ENCODE results near the gene SLC6A3. TPM values are rescaled to one million over a fixed set of nuclear protein-coding genes. Genes with fewer than 3 reads are reported as not detected.

SLC6A3 gene
- total and polyA plus RNA-seq, 2 donors (not counting 1 experiment from before 2014, with no cell fraction given), result not detected

DNA sequence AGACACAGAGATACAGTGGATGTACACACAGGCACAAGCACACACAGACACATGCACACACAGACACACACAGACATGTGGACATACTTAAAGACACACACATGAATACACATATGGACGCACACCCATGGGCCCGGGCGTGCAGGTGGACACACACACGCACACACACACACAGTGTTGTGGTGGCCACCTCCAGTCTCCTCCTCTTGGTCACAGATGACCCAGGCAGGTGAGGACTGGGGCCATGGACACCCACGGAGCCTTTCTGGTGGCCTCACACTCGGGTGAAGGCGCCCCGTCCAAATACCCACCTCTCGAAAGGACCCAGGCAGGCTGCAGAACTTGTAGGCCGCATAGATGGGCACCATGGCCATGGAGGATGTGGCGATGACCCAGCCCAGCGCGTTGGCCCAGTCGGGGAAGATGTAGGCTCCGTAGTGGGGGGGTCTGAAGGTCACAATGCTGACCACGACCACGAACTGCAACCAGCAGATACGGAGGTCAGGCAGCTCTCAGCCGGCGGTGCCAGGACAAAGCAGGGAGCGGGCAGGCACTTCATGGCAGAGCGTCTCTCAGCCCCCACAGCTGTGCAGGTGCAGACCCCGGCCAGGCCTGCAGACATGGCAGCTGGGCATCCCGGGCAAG lies 42.5 kb downstream of the SLC6A3 start:
- Histone ChIP-seq H3K27me3 (ENCODE audit: control insufficient read depth, insufficient read depth, low read length) (no peaks in the 10 kb centered on the region), H3K4me3 (replicated peaks in 1 of 4; ENCODE audit: control extremely low read depth in 1 of 4, insufficient read depth in 1 of 4, low read depth in 3 of 4, low read length in 4 of 4) (no peak overlapping the region), H3K4me1 (ENCODE audit: control insufficient read depth, extremely low read depth, insufficient read depth, low read length) (no peaks in the 10 kb centered on the region), H3K36me3 (ENCODE audit: control insufficient read depth, insufficient read depth, low read length) (no peaks in the 10 kb centered on the region), H3K27ac (ENCODE audit: insufficient read depth, low read length) (no peak overlapping the region), H3K9ac (ENCODE audit: insufficient read depth, low read length) (no peak overlapping the region), H3K9me3 (ENCODE audit: control insufficient read depth, insufficient read depth, low read depth, low read length) (no peaks in the 10 kb centered on the region), H4K20me1 (ENCODE audit: control insufficient read depth, extremely low read depth, insufficient read depth, low read length) (no peaks in the 10 kb centered on the region), H2AFZ (ENCODE audit: low read length) (no peak overlapping the region), H3K79me2 (ENCODE audit: control insufficient read depth, insufficient read depth, low read length) (no peaks in the 10 kb centered on the region), H3K4me2 (ENCODE audit: extremely low read depth, insufficient read depth, low read length) (no peak overlapping the region)
- no peak for DNase-seq (ENCODE audit: low read depth in 2 of 2)
- no peak for TF ChIP-seq EZH2 (IDR thresholded peaks at IDR 0.05; ENCODE audit: low read length, missing control alignments)
- TF ChIP-seq, protein P1, sequence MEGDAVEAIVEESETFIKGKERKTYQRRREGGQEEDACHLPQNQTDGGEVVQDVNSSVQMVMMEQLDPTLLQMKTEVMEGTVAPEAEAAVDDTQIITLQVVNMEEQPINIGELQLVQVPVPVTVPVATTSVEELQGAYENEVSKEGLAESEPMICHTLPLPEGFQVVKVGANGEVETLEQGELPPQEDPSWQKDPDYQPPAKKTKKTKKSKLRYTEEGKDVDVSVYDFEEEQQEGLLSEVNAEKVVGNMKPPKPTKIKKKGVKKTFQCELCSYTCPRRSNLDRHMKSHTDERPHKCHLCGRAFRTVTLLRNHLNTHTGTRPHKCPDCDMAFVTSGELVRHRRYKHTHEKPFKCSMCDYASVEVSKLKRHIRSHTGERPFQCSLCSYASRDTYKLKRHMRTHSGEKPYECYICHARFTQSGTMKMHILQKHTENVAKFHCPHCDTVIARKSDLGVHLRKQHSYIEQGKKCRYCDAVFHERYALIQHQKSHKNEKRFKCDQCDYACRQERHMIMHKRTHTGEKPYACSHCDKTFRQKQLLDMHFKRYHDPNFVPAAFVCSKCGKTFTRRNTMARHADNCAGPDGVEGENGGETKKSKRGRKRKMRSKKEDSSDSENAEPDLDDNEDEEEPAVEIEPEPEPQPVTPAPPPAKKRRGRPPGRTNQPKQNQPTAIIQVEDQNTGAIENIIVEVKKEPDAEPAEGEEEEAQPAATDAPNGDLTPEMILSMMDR (conservative IDR thresholded peaks at IDR 0.05 in 1 of 2, IDR thresholded peaks at IDR 0.05 in 1 of 2; ENCODE audit: low read depth in 1 of 2, low read length in 2 of 2), result no peak

DNA sequence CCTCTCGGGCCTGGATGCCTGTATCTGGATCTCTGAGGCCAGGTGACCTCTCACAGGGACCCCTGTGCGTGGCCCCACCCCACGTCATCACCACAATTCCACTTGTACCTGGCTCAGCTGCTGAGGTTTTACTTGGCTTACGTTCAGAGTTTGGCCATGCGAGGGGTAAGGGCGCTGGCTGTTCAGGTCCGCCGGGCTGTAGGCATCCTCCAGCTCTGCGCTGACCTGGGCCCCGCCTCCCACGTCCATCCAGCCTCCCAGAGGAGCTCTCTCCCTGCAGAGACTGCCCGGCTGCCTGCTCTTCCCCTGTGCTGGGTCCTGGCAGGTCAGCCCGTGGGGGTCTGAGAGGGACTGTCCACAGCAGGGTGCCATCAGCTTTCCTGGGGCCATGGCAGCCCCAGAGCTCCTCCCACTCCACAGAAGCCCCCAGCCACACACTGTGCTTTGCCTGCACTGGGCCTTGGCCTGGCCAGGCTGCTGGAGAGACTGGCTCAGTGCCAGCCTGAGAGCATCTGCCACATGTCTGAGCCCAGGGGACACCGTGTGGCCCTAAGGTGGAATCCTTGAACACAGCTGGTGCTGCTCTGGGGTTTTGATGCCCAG lies 43.6 kb downstream of the SLC6A3 start:
- no peaks in the 10 kb centered on the region for H3K27me3 ChIP-seq (ENCODE audit: control insufficient read depth, insufficient read depth, low read length)
- no peak overlapping the region for H3K27ac ChIP-seq (ENCODE audit: insufficient read depth, low read length)
- H3K4me3 ChIP-seq (replicated peaks in 1 of 4; ENCODE audit: control extremely low read depth in 1 of 4, insufficient read depth in 1 of 4, low read depth in 3 of 4, low read length in 4 of 4), result no peak overlapping the region
- no peaks in the 10 kb centered on the region for H3K9me3 ChIP-seq (ENCODE audit: control insufficient read depth, insufficient read depth, low read depth, low read length)
- no peaks in the 10 kb centered on the region for H3K79me2 ChIP-seq (ENCODE audit: control insufficient read depth, insufficient read depth, low read length)
- H4K20me1 ChIP-seq (ENCODE audit: control insufficient read depth, extremely low read depth, insufficient read depth, low read length), result no peaks in the 10 kb centered on the region
- H3K36me3 ChIP-seq (ENCODE audit: control insufficient read depth, insufficient read depth, low read length), result no peaks in the 10 kb centered on the region
- DNase-seq (ENCODE audit: low read depth in 2 of 2), result no peak
- H3K9ac ChIP-seq (ENCODE audit: insufficient read depth, low read length), result no peak overlapping the region
- TF ChIP-seq, protein P1 (conservative IDR thresholded peaks at IDR 0.05 in 1 of 2, IDR thresholded peaks at IDR 0.05 in 1 of 2; ENCODE audit: low read depth in 1 of 2, low read length in 2 of 2), result no peak
- TF ChIP-seq EZH2 (IDR thresholded peaks at IDR 0.05; ENCODE audit: low read length, missing control alignments), result no peak
- H2AFZ ChIP-seq (ENCODE audit: low read length), result no peak overlapping the region
- no peaks in the 10 kb centered on the region for H3K4me1 ChIP-seq (ENCODE audit: control insufficient read depth, extremely low read depth, insufficient read depth, low read length)
- H3K4me2 ChIP-seq (ENCODE audit: extremely low read depth, insufficient read depth, low read length), result no peak overlapping the region

DNA sequence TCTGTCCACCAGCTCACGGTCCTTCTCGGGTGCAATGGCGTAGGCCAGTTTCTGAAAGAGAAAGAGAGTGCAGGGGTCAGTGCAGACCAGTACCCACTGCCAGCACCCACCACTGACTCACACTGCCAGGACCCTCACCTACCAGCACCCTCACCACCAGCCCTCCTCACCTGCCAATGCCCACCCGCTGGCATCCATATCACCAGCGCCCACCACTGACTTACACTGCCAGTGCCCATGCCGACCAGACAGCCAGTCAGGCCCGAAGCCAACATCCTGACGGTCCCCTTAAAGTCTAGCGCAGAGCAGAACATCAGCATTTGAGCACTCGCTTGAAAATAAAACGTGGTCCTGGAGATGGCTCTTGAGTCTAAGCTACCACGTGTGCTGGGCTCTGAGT lies 44.3 kb downstream of the SLC6A3 start:
- H3K4me2 ChIP-seq (ENCODE audit: extremely low read depth, insufficient read depth, low read length), result no peak overlapping the region
- no peaks in the 10 kb centered on the region for H4K20me1 ChIP-seq (ENCODE audit: control insufficient read depth, extremely low read depth, insufficient read depth, low read length)
- no peak for TF ChIP-seq EZH2 (IDR thresholded peaks at IDR 0.05; ENCODE audit: low read length, missing control alignments)
- TF ChIP-seq, protein P1 (conservative IDR thresholded peaks at IDR 0.05 in 1 of 2, IDR thresholded peaks at IDR 0.05 in 1 of 2; ENCODE audit: low read depth in 1 of 2, low read length in 2 of 2), result no peak
- H3K9ac ChIP-seq (ENCODE audit: insufficient read depth, low read length), result no peak overlapping the region
- no peak overlapping the region for H2AFZ ChIP-seq (ENCODE audit: low read length)
- H3K27me3 ChIP-seq (ENCODE audit: control insufficient read depth, insufficient read depth, low read length), result no peaks in the 10 kb centered on the region
- H3K9me3 ChIP-seq (ENCODE audit: control insufficient read depth, insufficient read depth, low read depth, low read length), result no peaks in the 10 kb centered on the region
- H3K4me3 ChIP-seq (replicated peaks in 1 of 4; ENCODE audit: control extremely low read depth in 1 of 4, insufficient read depth in 1 of 4, low read depth in 3 of 4, low read length in 4 of 4), result no peak overlapping the region
- no peak for DNase-seq (ENCODE audit: low read depth in 2 of 2)
- H3K27ac ChIP-seq (ENCODE audit: insufficient read depth, low read length), result no peak overlapping the region
- no peaks in the 10 kb centered on the region for H3K36me3 ChIP-seq (ENCODE audit: control insufficient read depth, insufficient read depth, low read length)
- no peaks in the 10 kb centered on the region for H3K4me1 ChIP-seq (ENCODE audit: control insufficient read depth, extremely low read depth, insufficient read depth, low read length)
- H3K79me2 ChIP-seq (ENCODE audit: control insufficient read depth, insufficient read depth, low read length), result no peaks in the 10 kb centered on the region

Measured in fibroblast of lung (primary cell).